HS-5 (cell line): ENCODE measurements around the gene CCDC82.

Experiments used
- DNase-seq: peaks from one replicate; pipeline ENCODE4 v3.0.0-alpha.2; 2012; ENCODE audit warnings: low read depth

CCDC82 gene

GRCh38 chr11:96361778-96362177, 27.9 kb downstream of the CCDC82 start:
- DNase-seq, result no peak

- no peak for DNase-seq
Measured at GRCh38 chr11:96358321-96358720, 31.4 kb downstream of the CCDC82 start.

DNA sequence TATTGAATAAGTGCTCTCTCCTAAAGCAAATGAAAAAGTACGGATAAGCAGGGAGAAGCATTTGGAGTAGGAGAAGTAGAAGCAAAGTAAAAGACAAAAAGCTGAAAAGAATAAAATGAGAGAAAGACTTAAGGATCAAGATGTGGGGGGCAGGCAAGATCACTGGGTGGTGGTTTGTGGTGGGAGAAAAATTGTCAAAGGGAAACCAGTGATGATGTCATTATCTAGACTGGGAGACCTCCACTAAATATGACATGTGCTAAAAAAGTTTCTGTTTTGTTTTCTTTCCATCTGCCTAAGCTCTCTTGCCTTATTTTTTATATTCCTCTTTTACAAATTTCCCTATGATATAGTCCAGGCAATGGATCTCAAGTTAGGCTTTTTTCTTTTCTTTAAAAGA, 31.9 kb downstream of the CCDC82 start:
- no peak for DNase-seq

GRCh38 chr11:96356848-96357247, 32.9 kb downstream of the CCDC82 start:
- no peak for DNase-seq

- DNase-seq, result peak; percentile 74
Measured at GRCh38 chr11:96342961-96343711, 46.6 kb downstream of the CCDC82 start, which contains the start of gene MAML2. TSS of gene MAML2 (minus strand) at chr11:96343195. CDS start at chr11:96341895, 1,300 bp downstream.

GRCh38 chr11:96342014-96342960, 47.4 kb downstream of the CCDC82 start:
- DNase-seq, result no peak

- no peak for DNase-seq
Measured at GRCh38 chr11:96341211-96342013, 48.3 kb downstream of the CCDC82 start.

DNA sequence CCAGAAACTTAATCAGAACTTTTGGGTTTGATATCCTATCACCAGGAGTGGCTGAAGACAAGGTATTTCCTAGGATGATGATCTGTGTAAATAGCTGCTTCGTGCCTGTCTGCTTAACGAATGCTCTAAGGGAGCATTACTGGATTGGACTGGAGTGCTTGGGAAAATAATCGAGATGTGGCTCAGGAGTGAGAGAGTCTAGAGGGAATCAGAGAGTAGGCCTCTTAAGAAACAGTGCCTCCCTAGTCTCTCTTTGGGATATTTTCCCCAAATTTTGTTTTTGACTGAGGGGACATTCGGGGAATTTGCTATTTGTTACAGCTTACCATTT, 49.2 kb downstream of the CCDC82 start:
- DNase-seq, result no peak

DNA sequence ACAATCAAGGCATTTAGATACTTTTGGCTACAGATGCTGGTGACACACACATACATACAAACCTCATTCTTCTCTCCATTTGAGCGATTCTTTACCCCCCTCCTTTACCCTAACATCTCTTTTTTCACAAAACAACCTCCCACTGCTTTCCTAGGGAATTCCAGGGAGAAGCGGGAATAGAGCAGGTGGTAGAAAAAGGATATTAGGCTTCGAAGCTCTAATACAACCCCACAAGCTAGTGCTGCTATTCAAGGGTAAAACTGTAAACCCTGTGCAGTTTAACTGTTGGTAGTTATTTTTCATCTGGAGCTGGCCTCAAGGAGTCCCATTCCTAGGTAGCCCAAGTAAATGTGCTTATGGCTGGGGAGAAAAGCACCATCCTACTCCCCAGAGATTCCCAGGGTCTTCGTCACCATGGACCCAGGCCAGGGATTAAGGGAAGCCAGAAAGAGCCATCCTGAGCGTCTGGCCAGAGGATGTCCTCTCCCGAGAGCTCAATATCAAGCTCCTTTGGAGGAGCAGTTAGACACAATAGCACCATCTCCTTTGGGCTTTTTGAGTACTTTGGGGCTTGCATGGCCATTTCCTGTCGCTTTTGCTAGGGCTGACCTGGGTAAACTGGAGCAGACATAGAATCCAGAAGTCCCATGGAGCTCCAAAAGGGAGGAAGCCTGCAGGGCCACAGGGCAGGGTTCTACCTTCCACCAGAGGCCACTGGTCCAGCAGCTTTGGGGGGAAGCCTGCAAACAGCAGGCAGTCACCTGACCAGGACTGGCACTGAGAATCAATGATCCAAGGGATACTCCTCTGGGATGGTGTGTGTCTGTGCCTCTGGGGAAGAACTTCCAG, 49.8 kb downstream of the CCDC82 start:
- DNase-seq, result no peak

GRCh38 chr11:96338910-96339705, 50.6 kb downstream of the CCDC82 start:
- no peak for DNase-seq

DNA sequence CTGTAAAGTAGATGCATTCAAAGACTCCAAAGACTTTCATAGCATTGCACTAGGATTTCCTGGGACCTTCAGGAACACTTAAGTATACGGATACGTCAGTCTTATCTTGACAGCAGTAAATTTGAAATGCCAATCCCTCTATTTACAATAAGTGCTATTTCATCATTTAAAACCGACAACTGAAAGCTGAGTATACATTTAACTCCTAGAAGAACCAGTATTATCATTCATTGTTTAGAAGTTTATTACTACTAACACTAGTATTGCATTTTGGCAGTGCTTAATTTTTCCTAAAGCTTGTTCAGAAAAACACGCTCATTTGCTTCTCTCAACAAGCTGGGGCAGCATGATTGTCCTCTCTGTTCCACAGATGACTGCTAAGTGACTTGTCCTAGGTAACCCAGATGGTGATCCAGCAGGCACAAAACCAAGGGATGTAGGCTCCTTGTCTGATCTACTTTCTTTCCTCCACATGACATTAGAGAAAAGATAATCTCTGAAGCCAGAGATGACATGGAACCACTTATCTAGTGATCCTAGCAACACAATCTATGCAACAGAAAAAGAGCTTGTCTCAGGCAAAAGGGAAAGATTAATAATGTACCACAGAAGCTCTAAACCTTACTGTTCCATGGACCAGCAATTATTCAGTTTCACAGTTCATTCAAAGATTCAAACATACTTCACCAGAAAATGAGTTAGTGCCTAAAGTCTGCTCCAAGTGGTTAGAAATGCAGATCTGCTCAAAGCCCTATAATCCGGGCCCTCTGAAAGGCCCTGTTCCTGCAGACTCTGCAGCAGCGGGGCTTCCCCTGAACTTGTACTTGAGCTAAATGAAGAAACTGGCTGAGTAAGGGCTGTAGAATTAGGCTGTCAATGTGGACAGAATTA, 51.9 kb downstream of the CCDC82 start:
- DNase-seq, result no peak

DNA sequence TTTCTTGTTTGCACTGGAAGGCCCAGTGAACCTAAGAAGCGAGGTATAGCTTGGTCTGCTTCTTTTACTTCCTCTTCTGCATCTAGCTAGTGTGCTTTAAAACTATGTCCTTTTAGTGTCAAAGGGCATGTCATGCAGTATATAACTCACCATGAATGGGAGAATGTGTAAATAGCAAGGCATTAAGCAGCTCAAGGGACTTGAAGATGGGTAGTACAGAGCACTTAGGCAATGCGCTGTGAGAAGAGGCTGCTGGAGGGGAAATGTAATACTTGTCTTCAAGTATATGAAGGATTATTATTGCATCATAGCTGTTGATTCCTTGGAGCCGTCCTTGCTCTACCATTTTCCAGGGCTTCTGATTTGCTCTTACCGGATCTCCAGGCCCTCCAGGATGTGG, 54.3 kb downstream of the CCDC82 start:
- no peak for DNase-seq

DNA sequence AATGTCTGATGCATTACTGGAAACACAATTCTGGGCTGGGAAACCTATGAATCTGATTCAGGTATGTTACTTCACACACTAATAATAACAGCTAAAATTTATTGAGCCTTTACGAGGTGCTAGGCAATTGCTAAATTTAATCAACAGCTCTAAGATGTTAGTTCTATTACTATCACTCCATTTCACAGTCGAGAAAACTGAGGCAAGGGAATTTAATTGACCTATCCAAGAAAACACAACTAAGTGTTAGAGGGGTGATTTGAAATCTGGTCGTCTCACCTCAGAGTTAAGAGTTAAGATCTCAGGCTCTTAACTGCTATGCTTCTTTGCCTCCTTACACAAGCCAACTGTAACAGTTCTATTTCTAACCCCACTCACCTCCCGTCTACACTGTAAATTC, 55.5 kb downstream of the CCDC82 start:
- DNase-seq, result no peak

DNA sequence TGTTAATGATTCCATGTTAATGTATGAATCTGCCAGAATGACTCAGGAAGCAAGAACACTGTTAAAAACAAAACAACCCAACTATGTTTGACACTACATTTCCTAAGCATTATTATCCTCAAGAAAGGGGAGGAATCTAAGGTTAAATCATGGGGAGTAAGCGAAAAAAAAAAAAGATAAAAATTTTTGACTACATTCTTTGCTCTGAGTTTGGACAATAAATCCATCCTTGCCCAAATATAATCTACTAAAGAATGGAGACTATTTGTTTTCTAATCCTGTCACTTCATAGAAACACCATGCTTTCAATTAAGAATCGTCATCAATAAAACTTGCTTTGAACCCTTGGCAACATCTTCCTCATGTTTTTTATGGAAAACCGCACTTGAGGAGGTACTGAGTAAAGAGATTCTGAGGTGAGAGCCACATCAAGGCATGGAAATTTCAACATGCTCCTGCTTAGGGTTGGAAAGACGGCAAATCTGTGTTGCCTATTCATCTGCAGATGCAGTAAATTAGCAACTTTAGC, 56.5 kb downstream of the CCDC82 start:
- DNase-seq, result no peak

GRCh38 chr11:96332126-96332771, 57.5 kb downstream of the CCDC82 start:
- no peak for DNase-seq

GRCh38 chr11:96331699-96332116, 58.0 kb downstream of the CCDC82 start:
- no peak for DNase-seq

DNA sequence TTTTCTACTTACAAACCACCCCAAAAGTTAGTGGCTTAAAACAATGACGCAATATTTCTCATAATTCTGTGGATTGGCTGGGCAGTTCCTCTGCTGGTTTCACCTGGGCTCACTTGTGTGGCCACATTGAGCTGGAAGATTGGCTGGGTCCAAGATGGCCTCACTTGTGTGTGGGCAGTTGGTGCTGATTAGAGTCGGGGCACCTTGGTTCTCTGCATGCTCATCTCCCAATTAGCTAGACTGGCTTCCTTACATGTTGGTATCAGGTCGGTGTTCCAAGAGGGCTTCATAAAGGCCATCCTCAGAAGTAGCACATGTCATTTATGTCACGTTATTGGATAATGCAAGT, 59.2 kb downstream of the CCDC82 start:
- DNase-seq, result no peak

DNA sequence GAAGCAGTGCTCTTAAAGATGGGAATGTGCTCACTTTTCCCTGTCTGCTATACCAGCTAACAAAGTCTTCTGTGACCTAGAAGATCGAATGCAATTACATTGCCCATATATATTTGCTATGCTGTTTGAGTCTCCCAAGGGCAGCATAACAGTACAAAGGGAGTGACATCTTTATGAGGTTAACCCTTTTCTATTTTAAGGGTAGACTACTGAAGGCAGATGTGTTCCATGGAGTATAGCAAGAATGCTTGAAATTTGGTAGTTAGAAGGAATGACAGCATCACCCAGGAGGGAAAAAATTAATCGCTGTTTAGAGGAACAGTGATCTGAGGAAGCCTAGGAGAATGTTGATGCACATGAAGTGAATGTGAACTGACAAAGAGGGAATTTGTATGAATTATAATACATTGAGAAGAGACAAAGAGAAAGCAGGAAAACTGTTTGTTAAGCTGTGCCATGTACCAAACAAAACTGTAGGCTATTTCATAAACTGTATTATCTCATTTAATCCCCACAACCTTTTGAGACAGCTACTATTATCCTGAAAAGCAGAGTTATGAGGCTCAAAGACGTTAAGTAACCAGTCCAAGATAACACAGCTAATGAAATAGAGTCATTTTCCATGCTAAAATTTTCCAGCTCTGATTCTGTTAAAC, 59.7 kb downstream of the CCDC82 start:
- DNase-seq, result no peak
